Upper lobe of left lung (tissue), 6 donors: ENCODE data around the gene IGF2BP3. TPM values are rescaled to one million over a fixed set of nuclear protein-coding genes. Genes with fewer than 3 reads are reported as not detected.
"Not testable (repeated sequence)": the region's sequence is repeated elsewhere in the genome, so short reads cannot be mapped to it uniquely, and the experiment has no call there.

Experiments
- ATAC-seq, 2 donors: fragments of 200-7000 bp; cut with Tn5 transposase; one replicate each; pipeline ENCODE4 v1.9.1; 2022; ENCODE audit warnings: mild to moderate bottlenecking in 2 of 2, moderate library complexity in 2 of 2; ENCODE audit not compliant: low FRiP score in 2 of 2
- DNase-seq, 2 donors: peaks; one replicate each; pipeline ENCODE4 v3.0.0-alpha.2; 2019 to 2020
- H3K27ac ChIP-seq, 4 donors: fragments of 200-600 bp; sonication (generic); one replicate each; pipeline ENCODE4 v1.5.1; 2016 to 2019
- H3K27me3 ChIP-seq, 4 donors: fragments of 200-600 bp; sonication (generic); one replicate each; pipeline ENCODE4 v1.5.1; 2017 to 2019
- H3K36me3 ChIP-seq, 4 donors: fragments of 200-600 bp; sonication (generic); one replicate each; pipeline ENCODE4 v1.5.1; 2016 to 2019
- H3K4me1 ChIP-seq, 4 donors: fragments of 200-600 bp; sonication (generic); one replicate each; pipeline ENCODE4 v1.5.1; 2018 to 2019
- H3K4me3 ChIP-seq, 4 donors: fragments of 200-600 bp; sonication (generic); one replicate each; pipeline ENCODE4 v1.5.1; 2017 to 2019; ENCODE audit warnings: mild to moderate bottlenecking in 2 of 4, moderate library complexity in 1 of 4
- H3K9me3 ChIP-seq, 4 donors: fragments of 200-600 bp; sonication (generic); one replicate each; pipeline ENCODE4 v1.5.1; 2018 to 2019
- EP300 ChIP-seq, 4 donors: sonication (generic); formaldehyde crosslinking; IDR thresholded peaks; one replicate each; pipeline ENCODE4 v1.5.1; 2017; ENCODE audit warnings: antibody characterized with exemption in 4 of 4, control low read depth in 2 of 4
- POLR2A ChIP-seq, 4 donors: fragments of 450-650 bp; IDR thresholded peaks; one replicate each; pipeline ENCODE4 v1.5.1; 2016 to 2017; ENCODE audit warnings: antibody characterized with exemption in 4 of 4, mild to moderate bottlenecking in 2 of 4
- POLR2AphosphoS5 ChIP-seq, 2 donors: sonication (generic); formaldehyde crosslinking; IDR thresholded peaks; one replicate each; pipeline ENCODE4 v1.5.1; 2017; ENCODE audit warnings: antibody characterized with exemption in 2 of 2
- WGBS, 2 donors: methylation state at CpG; one replicate each; pipeline ENCODE4 v1.1.5; 2017 to 2018; 5-methylcytosine and 5-hydroxymethylcytosine counted together
- total RNA-seq, 6 donors: library from RNA; depleted of rRNA in 4 of 6; stranded (reverse); fragments of >200 nt in 4 of 6; gene quantifications; one replicate each; pipeline versions ENCODE4 v1.1.0 to v1.2.1, GENCODE V29; 2016 to 2021
- TF ChIP-seq, protein P1 (sequence below), 6 experiments: fragments of 450-650 bp in 4 of 6; fragments of 200-600 bp in 2 of 6; sonication (generic) in 2 of 6; IDR thresholded peaks; one replicate each; pipeline ENCODE4 v1.5.1; 2016 to 2019; ENCODE audit warnings: antibody characterized with exemption in 6 of 6
- donor health status: DM: no; HTN: no; CAD: no; lungs with moderate emphysema.
- donor health status: DM: no; HTN: yes; CAD: no; lungs with severe emphysema.

The IGF2BP3 gene
- 1 to 10 TPM in 2 of 6 donors, under 1 TPM in 2, not detected in 2; 0.91 to 1.5 (median 1.1) TPM for total RNA-seq

DNA sequence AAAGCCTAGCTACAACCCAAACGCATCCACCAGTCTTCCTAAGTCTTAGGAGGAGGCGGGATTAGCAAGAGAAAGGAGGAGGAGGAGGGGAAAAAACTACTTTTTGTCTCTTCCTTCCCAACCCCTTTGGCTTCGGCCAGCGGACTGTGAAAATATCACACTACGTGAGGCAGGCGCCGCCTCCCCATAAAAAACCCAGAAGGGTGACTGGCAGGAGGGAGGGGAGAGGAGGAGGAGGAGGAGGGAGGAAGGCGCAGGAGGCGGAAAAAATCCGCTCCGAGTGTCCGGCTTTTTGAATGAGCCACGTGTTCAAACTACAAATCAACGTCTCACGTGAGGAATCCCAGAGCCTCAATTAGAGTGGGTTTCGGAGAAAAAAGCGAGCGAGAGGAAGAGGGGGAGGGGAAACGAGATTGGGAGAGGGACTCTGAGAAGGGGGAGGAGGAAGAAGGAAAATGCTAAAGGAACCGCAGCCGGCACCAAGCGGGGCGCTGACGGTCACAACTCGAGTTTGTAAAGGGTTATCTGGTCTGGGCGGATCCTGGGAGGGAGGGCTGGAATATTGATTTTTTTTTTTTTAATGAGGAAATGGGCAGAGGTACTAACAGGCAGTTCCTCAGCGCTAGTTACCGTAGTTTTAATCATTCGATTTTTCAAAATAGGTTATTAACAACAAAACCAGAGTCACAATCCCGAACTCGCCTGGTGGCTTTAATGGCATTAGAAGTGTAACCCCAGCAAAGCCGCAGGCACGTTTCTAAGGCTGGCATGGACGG lies at the start of gene IGF2BP3:
Gene IGF2BP3, minus strand, starts transcription at position 162 of the 776 bp plus-strand sequence. CDS start 381 bp downstream, outside the sequence.
- no peaks in the 10 kb centered on the region for H3K36me3 ChIP-seq
- peak within 1 kb of the TSS in 3 of 4 donors; percentile 28 to 42 (median 41) for H3K4me3 ChIP-seq
- ATAC-seq (no peak), DNase-seq (no peak)
- no peak within 1 kb of the TSS for H3K27ac ChIP-seq
- H3K9me3 ChIP-seq, result peaks cover 0 to 2% (median 0%) of the 10 kb centered on the region in 4 donors
- 3% methylated on average over 34 of the region's 34 CpGs for WGBS, 2 donors
- peaks cover 52 to 62% (median 56%) of the 10 kb centered on the region in 4 donors for H3K4me1 ChIP-seq
- TF ChIP-seq EP300 (IDR thresholded peaks at IDR 0.05) (no peak), POLR2A (IDR thresholded peaks at IDR 0.05) (no peak), POLR2AphosphoS5 (IDR thresholded peaks at IDR 0.05) (no peak)
- TF ChIP-seq, protein P1, sequence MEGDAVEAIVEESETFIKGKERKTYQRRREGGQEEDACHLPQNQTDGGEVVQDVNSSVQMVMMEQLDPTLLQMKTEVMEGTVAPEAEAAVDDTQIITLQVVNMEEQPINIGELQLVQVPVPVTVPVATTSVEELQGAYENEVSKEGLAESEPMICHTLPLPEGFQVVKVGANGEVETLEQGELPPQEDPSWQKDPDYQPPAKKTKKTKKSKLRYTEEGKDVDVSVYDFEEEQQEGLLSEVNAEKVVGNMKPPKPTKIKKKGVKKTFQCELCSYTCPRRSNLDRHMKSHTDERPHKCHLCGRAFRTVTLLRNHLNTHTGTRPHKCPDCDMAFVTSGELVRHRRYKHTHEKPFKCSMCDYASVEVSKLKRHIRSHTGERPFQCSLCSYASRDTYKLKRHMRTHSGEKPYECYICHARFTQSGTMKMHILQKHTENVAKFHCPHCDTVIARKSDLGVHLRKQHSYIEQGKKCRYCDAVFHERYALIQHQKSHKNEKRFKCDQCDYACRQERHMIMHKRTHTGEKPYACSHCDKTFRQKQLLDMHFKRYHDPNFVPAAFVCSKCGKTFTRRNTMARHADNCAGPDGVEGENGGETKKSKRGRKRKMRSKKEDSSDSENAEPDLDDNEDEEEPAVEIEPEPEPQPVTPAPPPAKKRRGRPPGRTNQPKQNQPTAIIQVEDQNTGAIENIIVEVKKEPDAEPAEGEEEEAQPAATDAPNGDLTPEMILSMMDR (IDR thresholded peaks at IDR 0.05), result no peak
- H3K27me3 ChIP-seq, result peaks cover 5 to 83% (median 65%) of the 10 kb centered on the region in 4 donors

DNA sequence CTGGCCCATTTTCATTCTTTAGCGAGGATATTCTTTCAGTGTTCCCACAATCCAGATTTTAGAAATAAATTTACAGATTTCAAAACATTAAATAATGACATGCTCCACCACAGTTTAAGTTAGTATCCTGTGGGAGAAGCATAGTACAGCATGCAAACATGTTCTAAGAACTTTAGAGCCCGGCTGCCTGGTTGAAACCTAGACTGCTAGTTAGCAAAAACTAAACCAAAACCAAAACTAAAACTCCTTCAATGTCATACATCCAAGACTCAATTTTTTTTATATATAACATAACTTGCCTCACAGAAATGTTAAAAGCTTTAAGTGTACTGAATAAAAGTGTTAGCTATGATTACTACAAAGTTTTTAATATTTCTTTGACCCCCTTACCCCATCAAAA lies 44.5 kb upstream of the IGF2BP3 start:
- 91 to 96% methylated on average over 2 of the region's 2 CpGs for WGBS, 2 donors
- H3K36me3 ChIP-seq, result peaks cover 49 to 97% (median 85%) of the 10 kb centered on the region in 4 donors
- TF ChIP-seq POLR2A (IDR thresholded peaks at IDR 0.05) (no peak), POLR2AphosphoS5 (IDR thresholded peaks at IDR 0.05) (no peak), EP300 (IDR thresholded peaks at IDR 0.05) (no peak)
- TF ChIP-seq, protein P1 (IDR thresholded peaks at IDR 0.05), result no peak

DNA sequence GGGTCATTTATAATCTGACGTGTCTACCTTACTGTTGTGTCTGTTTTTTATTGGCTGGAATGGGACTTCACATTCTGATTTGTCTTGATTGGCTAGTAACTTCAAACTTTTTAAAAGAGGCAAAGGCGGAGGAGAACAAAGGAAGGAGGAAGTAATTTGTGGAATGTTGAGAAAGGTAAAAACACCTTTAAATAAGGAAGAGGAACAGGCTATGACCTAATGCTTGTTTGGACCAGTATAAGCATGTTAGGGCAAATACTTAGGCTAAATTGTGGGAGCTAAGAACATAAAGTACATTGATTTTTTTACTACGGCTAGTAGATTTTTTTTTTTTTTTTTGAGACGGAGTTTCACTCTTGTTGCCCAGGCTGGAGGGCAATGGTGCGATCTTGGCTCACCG lies 43.5 kb upstream of the IGF2BP3 start:
- not testable (repeated sequence) for H3K4me1 ChIP-seq, ATAC-seq, H3K9me3 ChIP-seq, H3K27me3 ChIP-seq, DNase-seq, H3K27ac ChIP-seq, H3K4me3 ChIP-seq
- peaks cover 51 to 97% (median 84%) of the 10 kb centered on the region in 4 donors for H3K36me3 ChIP-seq
- 79 to 81% methylated on average over 6 of the region's 6 CpGs for WGBS, 2 donors

More for the DNA sequence above, 44.5 kb upstream of the IGF2BP3 start:
- no peak for DNase-seq
- H3K4me1 ChIP-seq, result no peaks in the 10 kb centered on the region
- H3K9me3 ChIP-seq, result no peaks in the 10 kb centered on the region
- H3K4me3 ChIP-seq, result no peak overlapping the region
- no peaks in the 10 kb centered on the region for H3K27me3 ChIP-seq
- ATAC-seq, result no peak
- H3K27ac ChIP-seq, result no peak overlapping the region

DNA sequence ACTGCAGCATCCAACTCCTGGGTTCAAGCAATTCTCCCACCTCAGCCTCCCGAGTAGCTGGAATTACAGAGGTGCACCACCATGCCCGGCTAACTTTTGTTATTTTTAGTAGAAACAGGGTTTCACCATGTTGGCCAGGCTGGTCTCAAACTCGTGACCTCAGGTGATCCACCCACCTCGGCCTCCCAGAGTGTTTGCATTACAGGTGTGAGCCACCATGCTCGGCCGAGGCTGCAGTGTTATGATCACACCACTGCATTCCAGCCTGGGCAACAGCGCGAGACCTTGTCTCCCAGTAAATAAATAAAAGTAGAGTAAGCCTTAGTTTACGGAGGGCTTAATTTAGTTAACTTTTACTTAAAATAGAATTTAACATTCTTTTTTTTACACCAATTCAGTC lies 23.7 kb upstream of the IGF2BP3 start:
- Histone ChIP-seq H3K4me1 (peaks cover 0 to 5% (median 0%) of the 10 kb centered on the region in 4 donors), H3K4me3 (no peak overlapping the region), H3K36me3 (peaks cover 0 to under 1% (median 0%) of the 10 kb centered on the region in 4 donors), H3K27ac (no peak overlapping the region), H3K27me3 (no peaks in the 10 kb centered on the region), H3K9me3 (no peaks in the 10 kb centered on the region)
- 84 to 91% methylated on average over 9 of the region's 9 CpGs for WGBS, 2 donors
- DNase-seq (no peak), ATAC-seq (no peak)
- TF ChIP-seq, protein P1 (IDR thresholded peaks at IDR 0.05), result no peak
- TF ChIP-seq POLR2A (IDR thresholded peaks at IDR 0.05) (no peak), EP300 (IDR thresholded peaks at IDR 0.05) (no peak), POLR2AphosphoS5 (IDR thresholded peaks at IDR 0.05) (no peak)

DNA sequence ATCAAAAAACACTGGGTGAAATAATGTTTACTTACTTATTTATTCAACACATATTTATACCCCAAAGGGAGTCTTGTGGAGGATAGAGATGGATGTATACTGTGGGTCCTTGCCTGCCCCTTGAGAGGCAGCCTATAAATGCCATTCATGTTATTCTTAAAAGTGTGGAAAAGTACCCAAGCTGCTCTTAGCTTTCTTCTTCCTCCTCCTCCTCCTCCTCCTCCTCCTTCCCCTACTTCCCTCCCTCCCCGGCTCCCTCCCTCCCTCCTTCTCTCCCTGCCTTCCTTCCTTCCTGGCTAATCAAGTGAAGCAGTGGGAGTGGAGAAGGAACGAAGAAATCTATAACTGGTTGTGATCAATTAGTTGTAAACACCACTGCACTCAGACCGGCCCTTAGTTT lies 21.2 kb upstream of the IGF2BP3 start:
- 37 to 50% methylated on average over 3 of the region's 3 CpGs for WGBS, 2 donors
- ATAC-seq (no peak), DNase-seq (no peak)
- H3K36me3 ChIP-seq, result no peaks in the 10 kb centered on the region
- H3K4me1 ChIP-seq, result peaks cover 0 to 5% (median 0%) of the 10 kb centered on the region in 4 donors
- H3K9me3 ChIP-seq, result no peaks in the 10 kb centered on the region
- H3K27me3 ChIP-seq, result no peaks in the 10 kb centered on the region
- H3K27ac ChIP-seq, result no peak overlapping the region
- no peak overlapping the region for H3K4me3 ChIP-seq
- TF ChIP-seq POLR2AphosphoS5 (IDR thresholded peaks at IDR 0.05), result no peak
- TF ChIP-seq EP300 (IDR thresholded peaks at IDR 0.05), result no peak
- TF ChIP-seq, protein P1 (IDR thresholded peaks at IDR 0.05), result no peak
- no peak for TF ChIP-seq POLR2A (IDR thresholded peaks at IDR 0.05)
